Natural killer cell (primary cell): ENCODE results near the gene WDFY3. TPM values are rescaled to one million over a fixed set of nuclear protein-coding genes. Genes with fewer than 3 reads are reported as not detected.

ENCODE experiments used
- ATAC-seq, 3 donors: fragments of 150-1000 bp in 2 of 3; fragments of 200-7000 bp in 1 of 3; cut with Tn5 transposase; 1 replicate in 1 of 3; 2 replicates in 2 of 3; pipeline ENCODE4 v1.10.0; 2021; ENCODE audit warnings: mild to moderate bottlenecking in 2 of 3, moderate library complexity in 2 of 3
- DNase-seq, 2 donors: peaks; one replicate each; pipeline versions ENCODE4 v3.0.0 to v3.0.0-alpha.2; 2013 to 2021; ENCODE audit warnings: mixed read lengths in 1 of 2
- H3K27ac ChIP-seq: one replicate; pipeline ENCODE4 v1.5.1; 2013; ENCODE audit warnings: mild to moderate bottlenecking, low read length
- H3K27me3 ChIP-seq: one replicate; pipeline ENCODE4 v1.6.1; 2013; ENCODE audit warnings: low read length; ENCODE audit not compliant: control insufficient read depth, insufficient read depth
- H3K36me3 ChIP-seq: one replicate; pipeline ENCODE4 v1.6.1; 2013; ENCODE audit warnings: low read length; ENCODE audit not compliant: control insufficient read depth, insufficient read depth
- H3K4me1 ChIP-seq: one replicate; pipeline ENCODE4 v1.6.1; 2013; ENCODE audit warnings: low read length; ENCODE audit not compliant: control insufficient read depth, insufficient read depth
- H3K4me3 ChIP-seq: one replicate; pipeline ENCODE4 v1.5.1; 2013; ENCODE audit warnings: low read length
- H3K9me3 ChIP-seq: one replicate; pipeline ENCODE4 v1.6.1; 2013; ENCODE audit warnings: low read length; ENCODE audit not compliant: control insufficient read depth, insufficient read depth
- H3K27ac Mint-ChIP-seq, 2 donors: one replicate each; pipeline ENCODE4 v1.8.0; 2022; ENCODE audit warnings: mild to moderate bottlenecking in 2 of 2, mixed read lengths in 2 of 2, moderate library complexity in 1 of 2
- H3K27me3 Mint-ChIP-seq, 2 donors: one replicate each; pipeline ENCODE4 v1.8.0; 2022; ENCODE audit warnings: low read depth in 2 of 2, mixed read lengths in 2 of 2
- H3K36me3 Mint-ChIP-seq: one replicate; pipeline ENCODE4 v1.8.0; 2022; ENCODE audit warnings: mixed read lengths
- H3K4me1 Mint-ChIP-seq, 2 donors: one replicate each; pipeline ENCODE4 v1.8.0; 2022; ENCODE audit warnings: mixed read lengths in 2 of 2
- H3K4me3 Mint-ChIP-seq: one replicate; pipeline ENCODE4 v1.8.0; 2022; ENCODE audit warnings: mild to moderate bottlenecking, moderate library complexity, mixed read lengths
- H3K9me3 Mint-ChIP-seq, 2 donors: one replicate each; pipeline ENCODE4 v1.8.0; 2022; ENCODE audit warnings: mixed read lengths in 2 of 2
- WGBS: methylation state at CpG from one replicate; pipeline ENCODE4 v1.1.7; 2013; ENCODE audit warnings: missing lambda C conversion rate; ENCODE audit not compliant: insufficient coverage; 5-methylcytosine and 5-hydroxymethylcytosine counted together
- intact Hi-C: fragments of 100-400 bp; cut with micrococcal nuclease; formaldehyde crosslinking; loops from one replicate; pipeline ENCODE4 v1.14.2; 2022
- total RNA-seq, 4 donors: library from RNA; stranded (reverse); fragments of 120-200 nt in 1 of 4; gene quantifications; one replicate each; pipeline versions ENCODE4 v1.2.3 to v1.2.4, GENCODE V29; 2013 to 2022
- TF ChIP-seq, protein P1 (sequence below): fragments of 200-600 bp; IDR thresholded peaks from one replicate; pipeline ENCODE4 v1.8.0; 2022; ENCODE audit warnings: antibody characterized with exemption

WDFY3 gene
- total RNA-seq, 3 donors from 2014 or later (not counting 1 experiment from before 2014, with no cell fraction given), result 2.5 to 7.2 (median 6.0) TPM

DNA sequence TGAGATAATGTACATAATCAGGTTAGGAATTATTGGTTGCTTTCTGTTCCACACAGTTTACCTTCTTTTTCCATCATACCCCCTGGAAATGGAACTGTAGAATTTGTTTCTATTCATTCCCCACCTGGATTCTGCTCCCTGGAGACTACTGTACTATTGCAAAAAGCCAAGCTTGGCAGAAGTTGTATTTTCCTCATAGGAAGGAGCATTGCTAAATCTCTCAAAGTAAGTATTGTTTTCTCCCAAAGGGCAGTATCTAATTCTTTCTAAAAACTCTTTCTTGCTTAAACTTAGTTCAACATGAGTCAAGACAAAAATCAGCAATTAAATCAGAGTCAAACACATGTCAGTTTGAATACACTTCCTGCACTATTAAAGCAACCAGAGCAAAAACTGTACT lies 247.4 kb downstream of the WDFY3 start:
- DNase-seq (no peak), ATAC-seq (no peak)
- Mint-ChIP-seq H3K4me3 (no peak overlapping the region), H3K36me3 (no peaks in the 10 kb centered on the region), H3K27ac (no peak overlapping the region), H3K4me1 (no peaks in the 10 kb centered on the region), H3K27me3 (peaks cover 0 to 2% of the 10 kb centered on the region in 2 donors), H3K9me3 (no peaks in the 10 kb centered on the region)
- Histone ChIP-seq H3K4me3 (no peak overlapping the region), H3K36me3 (no peaks in the 10 kb centered on the region), H3K4me1 (no peaks in the 10 kb centered on the region), H3K27me3 (no peaks in the 10 kb centered on the region), H3K27ac (no peak overlapping the region), H3K9me3 (no peaks in the 10 kb centered on the region)
- TF ChIP-seq, protein P1, sequence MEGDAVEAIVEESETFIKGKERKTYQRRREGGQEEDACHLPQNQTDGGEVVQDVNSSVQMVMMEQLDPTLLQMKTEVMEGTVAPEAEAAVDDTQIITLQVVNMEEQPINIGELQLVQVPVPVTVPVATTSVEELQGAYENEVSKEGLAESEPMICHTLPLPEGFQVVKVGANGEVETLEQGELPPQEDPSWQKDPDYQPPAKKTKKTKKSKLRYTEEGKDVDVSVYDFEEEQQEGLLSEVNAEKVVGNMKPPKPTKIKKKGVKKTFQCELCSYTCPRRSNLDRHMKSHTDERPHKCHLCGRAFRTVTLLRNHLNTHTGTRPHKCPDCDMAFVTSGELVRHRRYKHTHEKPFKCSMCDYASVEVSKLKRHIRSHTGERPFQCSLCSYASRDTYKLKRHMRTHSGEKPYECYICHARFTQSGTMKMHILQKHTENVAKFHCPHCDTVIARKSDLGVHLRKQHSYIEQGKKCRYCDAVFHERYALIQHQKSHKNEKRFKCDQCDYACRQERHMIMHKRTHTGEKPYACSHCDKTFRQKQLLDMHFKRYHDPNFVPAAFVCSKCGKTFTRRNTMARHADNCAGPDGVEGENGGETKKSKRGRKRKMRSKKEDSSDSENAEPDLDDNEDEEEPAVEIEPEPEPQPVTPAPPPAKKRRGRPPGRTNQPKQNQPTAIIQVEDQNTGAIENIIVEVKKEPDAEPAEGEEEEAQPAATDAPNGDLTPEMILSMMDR, result no peak
- intact Hi-C loops, result no loop called here

DNA sequence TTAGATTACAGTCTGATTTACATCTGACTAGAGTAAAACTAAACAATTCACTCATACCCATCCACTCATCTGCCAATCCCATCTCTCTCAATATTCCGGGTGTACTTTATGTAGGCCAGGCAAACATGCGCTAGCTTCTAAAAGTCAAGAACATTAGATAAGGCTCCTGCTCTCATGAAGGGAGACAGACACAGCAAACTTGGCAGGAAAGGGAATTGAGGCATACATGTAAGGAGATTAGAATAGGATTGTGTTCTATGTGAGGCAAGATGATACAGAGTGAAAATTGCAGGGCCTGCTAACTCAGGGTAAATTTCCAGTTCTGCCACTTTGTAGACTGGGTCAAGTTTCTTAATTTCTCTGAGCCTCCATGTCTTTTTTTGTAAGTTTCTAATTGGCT lies 247.8 kb downstream of the WDFY3 start:
- H3K4me3 Mint-ChIP-seq, result no peak overlapping the region

DNA sequence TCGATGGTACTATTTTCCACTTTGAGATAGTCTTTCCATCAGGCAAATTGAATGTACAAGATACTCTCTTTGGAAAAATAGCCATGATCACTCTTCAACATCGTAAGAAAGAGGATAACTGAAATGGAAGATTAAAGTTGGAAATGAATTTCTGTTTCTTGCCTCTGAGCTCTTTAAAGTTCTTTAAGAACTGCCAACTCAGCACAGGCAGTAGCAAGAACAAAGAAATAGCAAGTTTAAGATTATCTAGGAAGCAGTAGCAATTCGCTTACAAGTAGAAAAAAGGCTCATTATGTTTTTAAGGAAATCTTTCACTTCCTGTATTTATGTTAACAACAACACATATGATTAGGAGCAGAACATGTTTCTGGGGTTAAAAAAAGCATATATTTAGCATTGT lies 255.9 kb downstream of the WDFY3 start:
- ATAC-seq (no peak), DNase-seq (no peak)
- H3K9me3 Mint-ChIP-seq, result peaks cover 2% of the 10 kb centered on the region in 2 donors
- TF ChIP-seq, protein P1, result no peak
- WGBS, result no CpG with 5 or more reads among the region's 3 CpGs
- peaks cover 4% of the 10 kb centered on the region for H3K9me3 ChIP-seq
- no peaks in the 10 kb centered on the region for H3K36me3 Mint-ChIP-seq
- no peaks in the 10 kb centered on the region for H3K4me1 ChIP-seq
- H3K4me3 ChIP-seq, result no peak overlapping the region
- H3K4me3 Mint-ChIP-seq, result no peak overlapping the region
- no peaks in the 10 kb centered on the region for H3K36me3 ChIP-seq
- no peaks in the 10 kb centered on the region for H3K27me3 ChIP-seq
- intact Hi-C loops, result no loop called here
- no peaks in the 10 kb centered on the region for H3K27me3 Mint-ChIP-seq
- H3K27ac ChIP-seq, result no peak overlapping the region
- no peaks in the 10 kb centered on the region for H3K4me1 Mint-ChIP-seq
- H3K27ac Mint-ChIP-seq, result no peak overlapping the region

More for the DNA sequence above, 247.8 kb downstream of the WDFY3 start:
- no peak overlapping the region for H3K27ac ChIP-seq
- no peak for ATAC-seq
- no peaks in the 10 kb centered on the region for H3K4me1 Mint-ChIP-seq
- TF ChIP-seq, protein P1, result no peak
- no peaks in the 10 kb centered on the region for H3K36me3 ChIP-seq
- no peaks in the 10 kb centered on the region for H3K9me3 Mint-ChIP-seq
- WGBS, result 98% methylated on average over 2 of the region's 2 CpGs
- no peak for DNase-seq
- no peak overlapping the region for H3K4me3 ChIP-seq
- H3K36me3 Mint-ChIP-seq, result no peaks in the 10 kb centered on the region
- H3K27ac Mint-ChIP-seq, result no peak overlapping the region
- H3K9me3 ChIP-seq, result no peaks in the 10 kb centered on the region
- peaks cover 0 to 2% of the 10 kb centered on the region in 2 donors for H3K27me3 Mint-ChIP-seq
- no peaks in the 10 kb centered on the region for H3K4me1 ChIP-seq
- intact Hi-C loops, result no loop called here
- H3K27me3 ChIP-seq, result no peaks in the 10 kb centered on the region

DNA sequence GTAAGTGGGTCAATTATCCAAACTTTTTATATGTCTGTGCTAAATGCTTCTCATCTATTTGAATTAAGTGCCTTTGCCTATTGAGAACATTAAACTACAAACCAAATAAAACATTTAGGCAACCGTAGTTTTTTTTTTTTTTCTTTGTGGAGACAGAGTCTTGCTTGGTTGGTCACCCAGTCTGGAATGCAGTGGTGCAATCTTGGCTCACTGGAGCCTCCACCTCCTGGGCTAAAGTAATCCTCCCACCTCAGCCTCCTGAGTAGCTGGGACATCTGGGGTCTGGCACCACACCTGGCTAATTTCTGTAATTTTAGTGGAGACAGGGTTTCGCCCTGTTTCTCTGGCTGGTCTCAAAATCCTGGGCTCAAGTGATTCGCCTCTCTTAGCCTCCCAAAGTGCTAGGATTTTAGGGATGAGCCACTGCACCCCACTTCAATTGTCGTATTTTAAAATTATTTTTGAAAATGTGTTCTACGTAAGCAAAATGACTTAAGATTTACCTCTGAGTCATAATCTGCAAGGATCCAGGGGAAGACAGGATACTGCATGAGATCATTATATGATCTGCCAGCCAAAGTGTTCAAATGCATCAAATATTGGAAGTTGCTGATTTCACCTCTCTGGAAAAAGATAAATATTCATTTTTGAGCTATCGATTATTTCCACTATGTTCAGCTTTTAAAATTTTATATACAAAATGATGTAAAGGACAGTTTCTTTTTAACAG lies 257.9 kb downstream of the WDFY3 start:
- no peaks in the 10 kb centered on the region for H3K27me3 Mint-ChIP-seq
- Histone ChIP-seq H3K4me1 (no peaks in the 10 kb centered on the region), H3K27me3 (no peaks in the 10 kb centered on the region), H3K36me3 (no peaks in the 10 kb centered on the region), H3K9me3 (peaks cover 4% of the 10 kb centered on the region), H3K27ac (no peak overlapping the region), H3K4me3 (no peak overlapping the region)
- ATAC-seq, result no peak
- no peak overlapping the region for H3K4me3 Mint-ChIP-seq
- H3K27ac Mint-ChIP-seq, result no peak overlapping the region
- no peaks in the 10 kb centered on the region for H3K36me3 Mint-ChIP-seq
- TF ChIP-seq, protein P1, result no peak
- 87% methylated on average over 5 of the region's 6 CpGs for WGBS
- H3K4me1 Mint-ChIP-seq, result no peaks in the 10 kb centered on the region
- DNase-seq, result no peak
- intact Hi-C loops, result no loop called here
- H3K9me3 Mint-ChIP-seq, result peaks cover 2% of the 10 kb centered on the region in 2 donors
